TTC549 (cell line): ENCODE data around the gene NUTF2.
"Not testable (repeated sequence)": the region's sequence is repeated elsewhere in the genome, so short reads cannot be mapped to it uniquely, and the experiment has no call there.

Source experiments
- FAIRE-seq: peaks from 2 replicates; lab custom pipeline; 2012; peaks lifted over from hg19 to GRCh38; lab: Jason Lieb, UNC

The NUTF2 gene

GRCh38 chr16:67864044-67864443, 17.3 kb downstream of the NUTF2 start:
- not testable (repeated sequence) for FAIRE-seq

GRCh38 chr16:67864594-67864993, 17.9 kb downstream of the NUTF2 start:
- FAIRE-seq, result no peak

DNA sequence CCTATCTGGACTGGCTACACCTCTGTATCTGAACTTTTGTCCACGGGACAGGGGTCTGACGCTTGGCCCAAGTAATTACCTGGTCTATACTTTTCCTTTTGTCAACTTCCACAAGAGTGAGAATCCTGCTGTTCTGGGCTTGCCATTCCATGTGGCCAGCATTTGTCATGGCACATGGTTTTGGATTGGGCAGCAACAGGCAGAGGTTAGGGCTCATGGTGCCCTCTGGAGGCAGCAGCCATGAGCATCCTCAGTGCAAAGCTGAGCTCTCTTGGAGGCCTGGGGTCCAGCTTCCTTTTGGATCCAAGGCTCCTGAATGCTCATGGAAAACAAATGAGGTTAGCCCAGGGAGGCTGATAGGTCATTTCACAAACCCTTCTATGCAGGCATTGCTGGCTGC, 18.6 kb downstream of the NUTF2 start:
- FAIRE-seq, result no peak

DNA sequence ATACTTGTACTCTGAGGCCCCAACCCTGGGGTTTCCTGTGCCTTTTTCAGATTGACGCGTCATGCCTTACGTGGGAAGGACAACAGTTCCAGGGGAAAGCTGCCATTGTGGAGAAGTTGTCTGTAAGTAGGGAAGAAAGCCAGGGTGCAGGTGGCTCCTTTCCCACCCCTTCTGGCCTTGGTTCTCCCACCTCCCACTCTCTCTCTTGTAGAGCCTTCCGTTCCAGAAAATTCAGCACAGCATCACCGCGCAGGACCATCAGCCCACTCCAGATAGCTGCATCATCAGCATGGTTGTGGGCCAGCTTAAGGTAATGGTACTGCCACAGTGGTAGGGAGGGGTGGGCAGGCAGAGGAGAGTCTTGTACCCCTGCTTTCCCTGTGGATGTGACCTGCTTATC, 21.6 kb downstream of the NUTF2 start:
- no peak for FAIRE-seq

- no peak for FAIRE-seq
These were observed 22.9 kb downstream of the NUTF2 start for GRCh38 chr16:67869653-67870052.

DNA sequence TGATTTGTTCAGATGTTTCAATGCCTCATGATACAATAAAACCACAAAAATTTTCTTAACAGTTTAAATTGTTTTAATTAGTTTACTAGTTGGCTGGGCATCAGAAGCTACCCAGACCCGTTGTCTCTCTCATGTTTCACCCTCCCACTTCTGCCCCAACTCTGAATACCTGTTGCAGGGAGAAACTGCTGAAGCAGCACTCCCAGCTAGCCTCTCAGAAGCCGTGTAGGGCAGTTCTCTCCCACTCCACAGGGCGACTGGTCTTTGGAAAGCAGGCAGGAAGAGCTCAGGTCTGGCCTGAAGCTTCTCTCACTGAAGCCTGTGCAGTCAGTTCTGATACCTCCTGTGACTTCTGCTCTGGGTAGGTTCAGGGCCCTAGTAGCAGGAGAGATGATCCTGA, 24.5 kb downstream of the NUTF2 start:
- FAIRE-seq, result no peak

DNA sequence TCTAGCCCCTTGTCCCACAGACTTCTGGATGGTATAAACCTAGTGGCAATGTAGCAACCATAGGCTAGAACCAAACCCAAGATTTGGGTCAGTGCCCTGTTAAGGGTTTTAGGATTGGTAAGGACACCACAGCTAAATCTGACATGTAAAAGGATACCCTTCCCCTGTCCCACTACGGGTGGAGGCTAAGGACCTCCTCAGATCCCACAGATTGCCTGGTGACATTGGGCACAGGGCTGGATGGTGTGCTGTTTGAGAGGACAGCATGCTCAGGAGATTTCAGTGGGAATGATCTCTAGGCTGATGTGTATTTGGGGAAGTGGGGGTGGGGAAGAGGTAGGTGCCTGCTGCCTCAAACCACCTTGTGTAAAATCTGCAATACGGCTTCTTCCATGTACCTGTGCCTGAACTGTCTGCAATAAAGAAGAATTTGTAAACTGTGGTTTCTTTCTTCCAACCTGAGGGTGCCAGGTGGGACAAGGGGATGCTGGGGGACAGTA, 25.4 kb downstream of the NUTF2 start:
- no peak for FAIRE-seq

- no peak for FAIRE-seq
These were observed 26.1 kb downstream of the NUTF2 start, which contains the start of gene EDC4 for GRCh38 chr16:67872631-67873434. EDC4 (plus strand) TSS chr16:67873052; CDS start chr16:67873262, 210 bp downstream.

DNA sequence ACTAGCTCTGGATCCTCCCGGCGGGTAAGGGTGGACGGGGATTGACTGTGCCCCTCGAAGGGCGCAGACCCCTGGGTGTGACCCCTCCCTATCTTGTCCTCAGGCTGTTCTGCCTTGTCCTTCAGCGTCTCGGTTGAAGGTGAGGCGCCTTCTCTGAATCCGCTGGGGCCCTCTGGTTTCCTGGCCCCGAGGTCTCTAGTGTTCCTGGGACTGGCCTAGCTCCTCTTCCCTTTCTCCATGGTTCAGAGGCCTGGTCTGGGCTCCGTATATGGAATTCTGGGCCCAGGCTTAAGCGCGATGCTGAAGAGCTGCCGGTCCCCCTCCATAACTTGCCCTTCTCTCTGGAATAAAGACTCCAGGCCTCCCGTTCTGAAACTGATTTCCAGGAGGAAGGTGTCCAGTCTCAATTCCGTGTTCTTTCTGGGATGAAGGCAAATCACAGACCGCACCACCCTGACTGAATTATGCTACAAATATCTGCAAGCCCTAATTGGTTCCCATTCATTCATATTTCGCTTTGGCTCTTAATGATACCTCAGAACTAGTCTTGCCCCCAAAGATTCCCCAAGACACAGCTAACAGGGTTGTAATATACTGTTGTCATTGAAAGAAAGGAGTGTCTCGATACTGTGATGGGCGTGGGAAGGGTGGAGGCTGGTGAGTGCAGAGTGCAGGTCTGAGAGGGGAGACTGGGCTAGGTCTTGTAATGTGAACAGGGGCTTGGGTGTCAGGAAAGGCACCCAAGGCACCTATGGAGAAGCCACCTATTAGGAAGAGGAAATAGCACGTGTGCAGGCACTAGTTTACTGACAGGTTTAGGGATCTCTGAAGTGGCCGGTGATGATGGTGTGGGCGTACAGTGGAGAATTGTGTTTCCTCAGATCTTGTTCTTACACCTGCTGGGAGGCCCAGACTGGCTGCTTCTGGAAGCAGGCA, 27.0 kb downstream of the NUTF2 start:
- FAIRE-seq, result no peak

- FAIRE-seq, result no peak
These were observed 27.6 kb downstream of the NUTF2 start for GRCh38 chr16:67874372-67874771.

DNA sequence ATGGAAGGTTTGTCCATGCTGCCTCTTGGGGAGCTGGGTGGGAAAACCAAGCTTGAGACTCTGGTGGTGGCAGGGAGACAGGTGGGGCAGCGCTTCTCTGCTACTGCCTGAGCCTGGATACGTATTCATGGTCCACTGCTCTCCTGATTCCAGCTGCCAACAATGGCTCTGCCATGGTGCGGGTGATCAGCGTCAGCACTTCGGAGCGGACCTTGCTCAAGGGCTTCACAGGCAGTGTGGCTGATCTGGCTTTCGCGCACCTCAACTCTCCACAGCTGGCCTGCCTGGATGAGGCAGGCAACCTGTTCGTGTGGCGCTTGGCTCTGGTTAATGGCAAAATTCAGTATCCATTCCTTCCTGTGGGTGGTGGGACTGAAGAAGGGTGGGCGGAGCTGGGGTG, 30.3 kb downstream of the NUTF2 start:
- FAIRE-seq, result no peak

GRCh38 chr16:67878232-67878631, 31.5 kb downstream of the NUTF2 start:
- FAIRE-seq, result no peak

DNA sequence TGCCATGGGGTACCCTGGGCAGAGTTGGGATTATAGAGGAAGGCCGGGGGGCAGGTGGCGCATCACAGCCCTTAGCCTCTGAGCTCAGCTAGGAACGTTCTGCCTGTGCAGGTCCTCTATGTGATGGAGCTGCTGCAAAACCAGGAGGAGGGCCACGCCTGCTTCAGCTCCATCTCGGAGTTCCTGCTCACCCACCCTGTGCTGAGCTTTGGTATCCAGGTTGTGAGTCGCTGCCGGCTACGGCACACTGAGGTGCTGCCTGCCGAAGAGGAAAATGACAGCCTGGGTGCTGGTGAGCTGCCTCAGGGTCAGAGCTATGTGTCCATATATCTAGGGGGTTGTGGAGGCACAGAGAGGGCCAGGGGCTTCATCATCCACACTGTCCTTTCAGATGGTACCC, 32.1 kb downstream of the NUTF2 start:
- FAIRE-seq, result no peak

- no peak for FAIRE-seq
These were observed 32.7 kb downstream of the NUTF2 start for GRCh38 chr16:67879462-67879861.

DNA sequence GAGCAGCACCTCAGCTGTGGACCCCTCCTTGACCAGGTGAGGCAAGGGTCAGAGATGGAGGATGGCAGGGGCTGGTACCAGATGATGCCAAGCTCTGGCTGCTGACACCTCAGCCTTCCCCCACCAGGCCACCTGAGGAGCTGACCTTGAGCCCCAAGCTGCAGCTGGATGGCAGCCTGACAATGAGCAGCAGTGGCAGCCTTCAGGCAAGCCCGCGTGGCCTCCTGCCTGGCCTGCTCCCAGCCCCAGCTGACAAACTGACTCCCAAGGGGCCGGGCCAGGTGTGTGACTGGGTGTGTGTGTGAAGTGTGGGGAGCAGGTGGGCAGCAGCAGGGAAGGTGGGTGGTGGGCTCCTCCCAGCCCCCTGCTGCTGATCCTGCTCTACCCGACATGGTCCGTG, 33.2 kb downstream of the NUTF2 start:
- no peak for FAIRE-seq

DNA sequence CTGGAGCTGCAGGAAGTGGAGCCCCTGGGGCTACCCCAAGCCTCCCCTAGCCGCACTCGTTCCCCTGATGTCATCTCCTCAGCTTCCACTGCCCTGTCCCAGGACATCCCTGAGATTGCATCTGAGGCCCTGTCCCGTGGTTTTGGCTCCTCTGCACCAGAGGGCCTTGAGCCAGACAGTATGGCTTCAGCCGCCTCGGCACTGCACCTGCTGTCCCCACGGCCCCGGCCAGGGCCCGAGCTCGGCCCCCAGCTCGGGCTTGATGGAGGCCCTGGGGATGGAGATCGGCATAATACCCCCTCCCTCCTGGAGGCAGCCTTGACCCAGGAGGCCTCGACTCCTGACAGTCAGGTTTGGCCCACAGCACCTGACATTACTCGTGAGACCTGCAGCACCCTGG, 33.9 kb downstream of the NUTF2 start:
- FAIRE-seq, result no peak

DNA sequence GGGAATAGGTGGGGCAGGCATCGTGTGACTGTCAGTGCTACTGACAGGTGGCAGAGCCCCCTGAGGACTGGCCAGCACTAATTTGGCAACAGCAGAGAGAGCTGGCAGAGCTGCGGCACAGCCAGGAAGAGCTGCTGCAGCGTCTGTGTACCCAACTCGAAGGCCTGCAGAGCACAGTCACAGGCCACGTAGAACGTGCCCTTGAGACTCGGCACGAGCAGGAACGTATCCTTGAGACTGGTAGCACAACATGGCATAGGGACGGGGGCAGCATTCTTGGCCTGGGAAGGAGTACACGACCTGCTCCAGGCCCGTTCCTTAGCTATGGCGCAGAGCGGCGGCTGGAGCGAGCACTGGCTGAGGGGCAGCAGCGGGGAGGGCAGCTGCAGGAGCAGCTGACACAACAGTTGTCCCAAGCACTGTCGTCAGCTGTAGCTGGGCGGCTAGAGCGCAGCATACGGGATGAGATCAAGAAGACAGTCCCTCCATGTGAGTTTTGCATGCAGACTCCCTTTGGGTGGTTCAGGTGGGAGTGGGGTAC, 35.0 kb downstream of the NUTF2 start:
- FAIRE-seq, result no peak

GRCh38 chr16:67882374-67883145, 35.8 kb downstream of the NUTF2 start:
- FAIRE-seq, result no peak

GRCh38 chr16:67883146-67883871, 36.6 kb downstream of the NUTF2 start:
- FAIRE-seq, result no peak

DNA sequence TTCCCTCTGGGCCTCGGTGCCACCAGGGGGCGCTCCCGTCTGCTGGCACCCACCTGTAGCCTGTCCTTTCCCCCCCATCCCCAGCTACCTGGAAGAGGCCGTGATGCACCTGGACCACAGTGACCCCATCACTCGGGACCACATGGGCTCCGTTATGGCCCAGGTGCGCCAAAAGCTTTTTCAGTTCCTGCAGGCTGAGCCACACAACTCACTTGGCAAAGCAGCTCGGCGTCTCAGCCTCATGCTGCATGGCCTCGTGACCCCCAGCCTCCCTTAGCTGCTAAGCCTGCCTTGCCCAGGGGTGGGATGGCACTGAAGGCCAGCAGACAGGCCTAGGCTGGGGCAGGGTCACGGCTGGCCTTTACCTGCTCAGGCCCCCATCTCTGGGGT, 37.1 kb downstream of the NUTF2 start:
- FAIRE-seq, result no peak

- FAIRE-seq, result no peak
These were observed 38.0 kb downstream of the NUTF2 start, which contains the start of gene NRN1L for GRCh38 chr16:67884684-67885083. NRN1L (plus strand) TSS chr16:67884885; CDS start chr16:67884904, 19 bp downstream.
